ENCODE results near the gene SMS.
"Not testable (repeated sequence)": the region's sequence is repeated elsewhere in the genome, so short reads cannot be mapped to it uniquely, and the experiment has no call there.

Gene SMS

DNA sequence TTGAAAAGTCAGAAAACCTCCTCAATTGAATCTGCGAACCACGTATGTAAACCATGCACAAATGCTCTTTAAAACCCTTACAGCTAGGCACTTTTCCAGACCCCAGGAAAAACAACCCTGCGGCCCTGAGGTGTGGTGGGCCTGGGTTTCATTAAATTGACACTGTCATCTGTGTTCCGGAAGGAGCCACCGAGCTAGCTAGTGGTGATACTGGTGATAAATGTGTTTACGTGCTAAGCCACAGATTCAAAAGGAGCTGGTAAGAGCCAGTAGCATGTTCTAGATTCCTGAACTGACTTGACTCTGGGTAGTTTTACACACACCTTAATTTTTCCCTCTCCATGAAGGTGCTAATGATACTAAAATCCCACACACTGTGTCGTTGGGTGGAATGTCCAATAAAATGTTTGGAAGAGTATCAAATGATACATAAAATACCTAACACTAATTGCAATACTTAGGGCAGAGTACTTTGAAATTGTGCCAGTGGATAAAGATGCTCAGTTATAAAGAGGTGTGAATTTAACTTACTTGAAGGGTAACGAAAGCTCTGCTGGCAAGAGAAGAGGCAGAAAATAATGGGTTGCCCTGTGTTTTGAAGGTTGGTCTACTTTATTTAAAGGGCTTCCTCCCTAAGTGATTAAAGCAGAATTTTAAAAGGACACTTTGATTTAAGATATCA lies 8.5 kb downstream of the SMS start:
- no peak overlapping the region for H3K27ac ChIP-seq (ENCODE audit: low read depth, low read length)
- H3K9ac ChIP-seq (ENCODE audit: low read length in 5 of 5), result no peak overlapping the region
- H3K4me1 ChIP-seq (ENCODE audit: control insufficient read depth in 5 of 5, insufficient read depth in 5 of 5, low read length in 5 of 5), result peaks cover 0 to 11% (median 6%) of the 10 kb centered on the region in 5 donors
- no peaks in the 10 kb centered on the region for H3K36me3 ChIP-seq (ENCODE audit: control insufficient read depth in 5 of 5, insufficient read depth in 5 of 5, low read length in 5 of 5)
- H3K9me3 ChIP-seq (ENCODE audit: control insufficient read depth in 5 of 5, low read length in 5 of 5), result no peaks in the 10 kb centered on the region
- H3K27me3 ChIP-seq (ENCODE audit: control insufficient read depth in 5 of 5, insufficient read depth in 4 of 5, low read length in 5 of 5), result peaks cover 0 to 1% (median 0%) of the 10 kb centered on the region in 5 donors
- no peak overlapping the region for H3K4me3 ChIP-seq (ENCODE audit: low read depth in 1 of 5, low read length in 5 of 5)

DNA sequence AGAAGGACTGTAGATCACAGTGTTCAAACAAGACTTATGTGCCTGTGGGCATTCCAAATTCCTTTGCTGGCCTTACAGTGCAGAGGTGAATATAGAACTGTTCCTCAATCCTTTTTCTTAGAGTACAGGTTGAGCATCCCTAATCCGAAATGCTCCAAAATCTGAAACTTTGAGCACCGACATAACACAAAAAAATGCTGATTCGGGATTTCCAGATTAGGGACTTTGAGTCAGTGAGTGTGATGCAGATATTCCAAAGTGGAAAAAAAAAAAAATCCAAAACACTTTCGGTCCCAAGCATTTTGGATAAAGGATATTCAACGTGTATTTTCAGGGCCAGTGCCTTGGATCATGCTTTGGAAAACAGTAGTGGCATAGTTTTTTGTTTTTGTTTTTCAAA lies 9.2 kb downstream of the SMS start:
- H3K27me3 ChIP-seq (ENCODE audit: control insufficient read depth in 5 of 5, insufficient read depth in 4 of 5, low read length in 5 of 5), result peaks cover 0 to 5% (median 0%) of the 10 kb centered on the region in 5 donors
- peaks cover 0 to 9% (median 6%) of the 10 kb centered on the region in 5 donors for H3K4me1 ChIP-seq (ENCODE audit: control insufficient read depth in 5 of 5, insufficient read depth in 5 of 5, low read length in 5 of 5)
- no peaks in the 10 kb centered on the region for H3K36me3 ChIP-seq (ENCODE audit: control insufficient read depth in 5 of 5, insufficient read depth in 5 of 5, low read length in 5 of 5)
- H3K4me3 ChIP-seq (ENCODE audit: low read depth in 1 of 5, low read length in 5 of 5), result no peak overlapping the region
- H3K27ac ChIP-seq (ENCODE audit: low read depth, low read length), result no peak overlapping the region
- H3K9ac ChIP-seq (ENCODE audit: low read length in 5 of 5), result no peak overlapping the region
- H3K9me3 ChIP-seq (ENCODE audit: control insufficient read depth in 5 of 5, low read length in 5 of 5), result no peaks in the 10 kb centered on the region

DNA sequence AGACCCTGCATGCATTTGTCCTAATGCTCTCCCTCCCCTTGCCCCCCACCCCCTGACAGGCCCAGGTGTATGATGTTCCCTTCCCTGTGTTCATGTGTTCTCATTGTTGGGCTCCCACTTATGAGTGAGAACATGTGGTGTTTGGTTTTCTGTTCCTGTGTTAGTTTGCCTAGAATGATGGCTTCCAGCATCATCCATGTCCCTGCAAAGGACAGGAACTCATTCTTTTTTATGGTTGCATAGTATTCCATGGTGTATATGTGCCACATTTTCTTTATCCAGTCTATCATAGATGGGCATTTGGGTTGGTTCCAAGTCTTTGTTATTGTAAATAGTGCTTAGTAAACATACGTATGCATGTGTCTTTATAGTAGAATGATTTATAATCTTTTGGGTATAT lies 10.0 kb downstream of the SMS start:
- H3K9me3 ChIP-seq (ENCODE audit: control insufficient read depth in 5 of 5, low read length in 5 of 5); H3K4me3 ChIP-seq (ENCODE audit: low read depth in 1 of 5, low read length in 5 of 5); H3K27me3 ChIP-seq (ENCODE audit: control insufficient read depth in 5 of 5, insufficient read depth in 4 of 5, low read length in 5 of 5); H3K27ac ChIP-seq (ENCODE audit: low read depth, low read length); H3K36me3 ChIP-seq (ENCODE audit: control insufficient read depth in 5 of 5, insufficient read depth in 5 of 5, low read length in 5 of 5); H3K9ac ChIP-seq (ENCODE audit: low read length in 5 of 5): not testable (repeated sequence)
- H3K4me1 ChIP-seq (ENCODE audit: control insufficient read depth in 5 of 5, insufficient read depth in 5 of 5, low read length in 5 of 5), result peaks cover 0 to 10% (median 6%) of the 10 kb centered on the region in 5 donors

DNA sequence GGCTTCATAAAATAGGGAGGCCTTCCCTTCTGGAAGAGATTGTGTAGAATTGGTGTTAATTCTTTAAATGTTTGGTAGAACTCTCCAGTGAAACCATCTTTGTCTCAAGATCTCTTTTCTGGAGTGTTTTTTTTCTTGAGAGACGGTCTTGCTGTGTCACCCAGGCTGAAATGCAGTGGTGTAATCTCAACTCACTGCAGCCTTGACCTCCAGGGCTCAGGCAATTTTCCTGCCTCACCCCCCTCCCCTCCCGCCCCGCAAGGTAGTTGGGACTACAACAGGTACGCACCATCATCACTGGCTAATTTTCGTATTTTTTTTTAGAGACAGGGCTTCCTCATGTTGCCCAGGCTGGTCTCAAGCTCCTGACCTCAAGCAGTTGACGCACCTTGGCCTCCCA lies 12.1 kb downstream of the SMS start:
- Histone ChIP-seq H3K4me3 (ENCODE audit: low read depth in 1 of 5, low read length in 5 of 5) (no peak overlapping the region), H3K36me3 (ENCODE audit: control insufficient read depth in 5 of 5, insufficient read depth in 5 of 5, low read length in 5 of 5) (no peaks in the 10 kb centered on the region), H3K27me3 (ENCODE audit: control insufficient read depth in 5 of 5, insufficient read depth in 4 of 5, low read length in 5 of 5) (peaks cover 0 to 5% (median 0%) of the 10 kb centered on the region in 5 donors), H3K4me1 (ENCODE audit: control insufficient read depth in 5 of 5, insufficient read depth in 5 of 5, low read length in 5 of 5) (peaks cover 0 to 2% (median 0%) of the 10 kb centered on the region in 5 donors), H3K27ac (ENCODE audit: low read depth, low read length) (no peak overlapping the region), H3K9me3 (ENCODE audit: control insufficient read depth in 5 of 5, low read length in 5 of 5) (no peaks in the 10 kb centered on the region), H3K9ac (ENCODE audit: low read length in 5 of 5) (no peak overlapping the region)

DNA sequence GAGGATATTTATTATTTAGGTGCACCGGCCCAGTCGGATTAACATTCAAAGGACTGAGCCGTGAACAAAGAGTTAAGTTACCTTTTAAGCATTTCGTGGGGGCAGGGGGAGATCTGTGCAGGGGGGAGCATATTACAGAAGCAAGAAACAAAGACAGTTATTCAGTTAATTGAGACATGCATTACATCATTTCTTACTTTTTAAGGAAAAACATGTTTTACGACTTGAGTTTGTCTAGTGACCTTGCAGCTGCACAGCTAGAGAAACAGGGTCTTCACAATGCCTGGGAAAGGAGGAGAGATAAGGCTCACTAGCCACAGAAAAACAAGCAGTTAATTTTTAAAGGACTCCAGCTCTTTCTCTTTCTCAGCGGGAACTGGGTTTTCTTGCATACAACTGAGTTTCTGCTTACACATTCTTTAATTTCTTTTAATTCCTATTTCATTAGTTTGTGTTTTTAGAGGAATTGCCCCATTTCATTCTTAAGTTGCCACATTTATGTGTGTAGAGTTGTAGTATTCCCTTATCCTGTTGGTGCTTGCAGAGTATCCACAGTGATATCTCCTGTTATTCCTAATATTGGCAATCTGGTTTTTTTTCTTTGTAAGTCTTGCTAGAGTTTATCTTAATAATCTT lies 12.8 kb downstream of the SMS start:
- H3K9me3 ChIP-seq (ENCODE audit: control insufficient read depth in 5 of 5, low read length in 5 of 5); H3K4me1 ChIP-seq (ENCODE audit: control insufficient read depth in 5 of 5, insufficient read depth in 5 of 5, low read length in 5 of 5); H3K4me3 ChIP-seq (ENCODE audit: low read depth in 1 of 5, low read length in 5 of 5); H3K36me3 ChIP-seq (ENCODE audit: control insufficient read depth in 5 of 5, insufficient read depth in 5 of 5, low read length in 5 of 5); H3K9ac ChIP-seq (ENCODE audit: low read length in 5 of 5); H3K27me3 ChIP-seq (ENCODE audit: control insufficient read depth in 5 of 5, insufficient read depth in 4 of 5, low read length in 5 of 5); H3K27ac ChIP-seq (ENCODE audit: low read depth, low read length): not testable (repeated sequence)

DNA sequence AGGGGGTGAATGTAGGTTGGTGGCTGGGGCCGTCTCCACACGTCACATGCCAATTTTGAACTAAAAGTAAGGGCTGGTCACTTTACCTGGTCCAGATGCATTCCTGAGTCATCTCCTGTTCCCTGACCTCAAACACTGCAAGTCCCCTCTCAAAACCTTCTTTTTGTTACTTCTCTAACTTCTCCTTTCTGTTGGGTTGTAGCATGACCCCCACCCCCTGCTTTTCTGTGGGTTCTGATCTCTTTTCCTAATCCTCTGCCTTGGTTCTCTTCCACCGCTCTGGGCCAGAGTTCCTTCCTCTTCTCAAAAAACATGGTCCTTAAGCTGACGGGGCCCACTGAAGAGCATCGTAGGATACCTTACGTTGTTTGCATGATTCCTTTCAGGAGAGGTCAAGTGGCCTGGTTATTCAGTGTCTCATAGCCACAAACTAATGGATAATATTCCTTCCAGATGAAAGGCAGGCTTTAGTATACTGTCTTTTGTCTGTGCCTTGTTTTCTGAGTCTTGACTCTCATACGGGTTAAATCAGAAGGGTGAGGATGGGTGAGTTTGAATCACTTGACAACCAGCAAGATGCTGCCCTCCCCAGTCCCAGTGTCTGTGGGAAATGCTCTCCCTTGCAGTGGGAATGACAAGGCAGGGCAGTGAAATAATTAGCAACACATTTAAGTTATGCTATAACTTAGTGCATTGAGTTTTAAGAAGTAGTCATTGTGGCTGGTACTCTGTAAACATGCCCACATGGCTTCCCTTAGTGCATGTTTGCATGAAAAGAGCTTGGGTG lies 15.1 kb downstream of the SMS start:
- Histone ChIP-seq H3K4me3 (ENCODE audit: low read depth in 1 of 5, low read length in 5 of 5) (no peak overlapping the region), H3K36me3 (ENCODE audit: control insufficient read depth in 5 of 5, insufficient read depth in 5 of 5, low read length in 5 of 5) (no peaks in the 10 kb centered on the region), H3K9ac (ENCODE audit: low read length in 5 of 5) (no peak overlapping the region), H3K27me3 (ENCODE audit: control insufficient read depth in 5 of 5, insufficient read depth in 4 of 5, low read length in 5 of 5) (peaks cover 0 to 6% (median 0%) of the 10 kb centered on the region in 5 donors), H3K4me1 (ENCODE audit: control insufficient read depth in 5 of 5, insufficient read depth in 5 of 5, low read length in 5 of 5) (peaks cover 0 to 5% (median 0%) of the 10 kb centered on the region in 5 donors), H3K9me3 (ENCODE audit: control insufficient read depth in 5 of 5, low read length in 5 of 5) (no peaks in the 10 kb centered on the region), H3K27ac (ENCODE audit: low read depth, low read length) (no peak overlapping the region)

DNA sequence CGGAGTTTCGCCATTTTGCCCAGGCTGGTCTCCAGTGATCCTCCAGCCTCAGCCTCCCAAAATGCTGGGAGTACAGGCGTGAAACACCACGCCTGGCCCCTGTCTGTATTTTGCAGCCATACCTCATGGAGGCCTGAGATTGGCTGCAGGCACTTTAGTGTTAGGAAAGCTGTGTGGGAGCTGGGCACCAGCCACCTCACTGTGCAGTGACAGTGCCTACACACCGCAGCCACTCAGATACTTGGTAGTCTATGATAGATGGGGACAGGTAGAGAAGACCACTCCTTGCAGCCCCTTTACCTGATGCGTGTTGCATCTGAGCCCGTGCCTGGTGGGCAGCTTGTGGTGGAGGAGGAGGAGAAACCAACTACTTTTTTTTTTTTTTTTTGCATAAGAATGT lies 16.3 kb downstream of the SMS start:
- no peaks in the 10 kb centered on the region for H3K36me3 ChIP-seq (ENCODE audit: control insufficient read depth in 5 of 5, insufficient read depth in 5 of 5, low read length in 5 of 5)
- H3K27ac ChIP-seq (ENCODE audit: low read depth, low read length), result no peak overlapping the region
- H3K4me3 ChIP-seq (ENCODE audit: low read depth in 1 of 5, low read length in 5 of 5), result no peak overlapping the region
- no peak overlapping the region for H3K9ac ChIP-seq (ENCODE audit: low read length in 5 of 5)
- H3K27me3 ChIP-seq (ENCODE audit: control insufficient read depth in 5 of 5, insufficient read depth in 4 of 5, low read length in 5 of 5), result peaks cover 0 to 6% (median 0%) of the 10 kb centered on the region in 5 donors
- H3K9me3 ChIP-seq (ENCODE audit: control insufficient read depth in 5 of 5, low read length in 5 of 5), result no peaks in the 10 kb centered on the region
- H3K4me1 ChIP-seq (ENCODE audit: control insufficient read depth in 5 of 5, insufficient read depth in 5 of 5, low read length in 5 of 5), result peaks cover 0 to 9% (median 0%) of the 10 kb centered on the region in 5 donors

DNA sequence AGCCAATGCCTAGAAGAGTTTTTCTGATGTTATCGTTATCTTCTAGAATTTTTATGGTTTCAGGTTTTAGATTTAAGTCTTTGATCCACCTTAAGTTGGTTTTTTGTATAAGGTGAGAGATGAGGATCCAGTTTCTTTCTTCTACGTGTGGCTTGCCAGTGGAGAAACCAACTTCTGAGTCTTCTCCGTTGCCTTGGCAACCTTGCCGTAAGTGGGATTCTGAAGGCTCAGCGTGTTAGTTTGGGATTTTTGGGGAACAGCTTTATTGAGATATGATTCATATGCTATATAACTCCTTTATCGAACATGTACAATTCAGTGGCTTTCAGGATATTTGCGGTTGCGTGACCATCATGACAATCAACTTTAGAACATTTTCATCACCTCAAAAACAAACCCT lies 17.7 kb downstream of the SMS start:
- Histone ChIP-seq H3K9me3 (ENCODE audit: control insufficient read depth in 5 of 5, low read length in 5 of 5) (no peaks in the 10 kb centered on the region), H3K9ac (ENCODE audit: low read length in 5 of 5) (no peak overlapping the region), H3K27ac (ENCODE audit: low read depth, low read length) (no peak overlapping the region), H3K27me3 (ENCODE audit: control insufficient read depth in 5 of 5, insufficient read depth in 4 of 5, low read length in 5 of 5) (peaks cover 0 to 6% (median 3%) of the 10 kb centered on the region in 5 donors), H3K4me1 (ENCODE audit: control insufficient read depth in 5 of 5, insufficient read depth in 5 of 5, low read length in 5 of 5) (peaks cover 0 to 12% (median under 1%) of the 10 kb centered on the region in 5 donors), H3K4me3 (ENCODE audit: low read depth in 1 of 5, low read length in 5 of 5) (no peak overlapping the region), H3K36me3 (ENCODE audit: control insufficient read depth in 5 of 5, insufficient read depth in 5 of 5, low read length in 5 of 5) (no peaks in the 10 kb centered on the region)

DNA sequence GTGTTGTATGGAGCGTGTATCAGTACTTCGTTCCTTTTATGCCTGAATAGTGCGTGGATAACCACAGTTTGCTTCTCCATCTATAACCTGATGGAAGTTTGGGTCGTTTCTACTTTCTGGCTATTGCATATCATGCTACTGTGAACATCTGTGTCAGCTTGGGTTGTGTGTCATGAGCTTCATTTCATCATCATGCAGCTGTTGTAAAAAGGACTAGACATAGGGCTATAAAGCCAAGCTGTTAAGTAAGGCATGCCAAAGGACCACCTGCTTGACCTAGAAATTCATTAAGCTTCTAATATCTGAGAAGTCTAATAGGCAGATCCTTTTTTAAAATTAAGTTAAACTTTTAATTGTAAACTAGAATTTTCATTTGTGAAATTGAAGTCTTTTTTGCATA lies 18.4 kb downstream of the SMS start:
- Histone ChIP-seq H3K4me1 (ENCODE audit: control insufficient read depth in 5 of 5, insufficient read depth in 5 of 5, low read length in 5 of 5) (peaks cover 0 to 12% (median 5%) of the 10 kb centered on the region in 5 donors), H3K27me3 (ENCODE audit: control insufficient read depth in 5 of 5, insufficient read depth in 4 of 5, low read length in 5 of 5) (peaks cover 0 to 6% (median 4%) of the 10 kb centered on the region in 5 donors), H3K36me3 (ENCODE audit: control insufficient read depth in 5 of 5, insufficient read depth in 5 of 5, low read length in 5 of 5) (no peaks in the 10 kb centered on the region), H3K9me3 (ENCODE audit: control insufficient read depth in 5 of 5, low read length in 5 of 5) (no peaks in the 10 kb centered on the region), H3K27ac (ENCODE audit: low read depth, low read length) (no peak overlapping the region), H3K4me3 (ENCODE audit: low read depth in 1 of 5, low read length in 5 of 5) (no peak overlapping the region), H3K9ac (ENCODE audit: low read length in 5 of 5) (no peak overlapping the region)

All from subcutaneous abdominal adipose tissue (tissue), 5 donors.